Osteocyte (in vitro differentiated cells): ENCODE data around the gene NXPH1. TPM values are rescaled to one million over a fixed set of nuclear protein-coding genes. Genes with fewer than 3 reads are reported as not detected.
A peak's percentile ranks its signal among the peaks of the same experiment; 100 is the strongest.

Experiments used
- DNase-seq: peaks from one replicate; pipeline ENCODE4 v3.0.0; 2021; ENCODE audit warnings: mixed read lengths; ENCODE audit not compliant: unreplicated experiment; ENCODE audit errors: extremely low spot score
- H3K27ac Mint-ChIP-seq: one replicate; pipeline ENCODE4 v1.8.0; 2021; ENCODE audit warnings: mild to moderate bottlenecking, mixed read lengths; ENCODE audit not compliant: unreplicated experiment
- H3K27me3 Mint-ChIP-seq: one replicate; pipeline ENCODE4 v1.8.0; 2021; ENCODE audit warnings: mixed read lengths; ENCODE audit not compliant: unreplicated experiment
- H3K36me3 Mint-ChIP-seq: one replicate; pipeline ENCODE4 v1.8.0; 2021; ENCODE audit warnings: mixed read lengths; ENCODE audit not compliant: unreplicated experiment
- H3K4me1 Mint-ChIP-seq: one replicate; pipeline ENCODE4 v1.8.0; 2021; ENCODE audit warnings: mixed read lengths; ENCODE audit not compliant: unreplicated experiment
- H3K4me3 Mint-ChIP-seq: one replicate; pipeline ENCODE4 v1.8.0; 2021; ENCODE audit warnings: mild to moderate bottlenecking, moderate library complexity, mixed read lengths; ENCODE audit not compliant: unreplicated experiment
- H3K9me3 Mint-ChIP-seq: one replicate; pipeline ENCODE4 v1.8.0; 2021; ENCODE audit warnings: mixed read lengths; ENCODE audit not compliant: unreplicated experiment
- long read RNA-seq: library from polyadenylated mRNA; unstranded; transcript quantifications from one replicate; pipeline ENCODE4 v2.0.0, GENCODE V29; 2021
- total RNA-seq: library from RNA; stranded (reverse); gene quantifications from 2 replicates; pipeline ENCODE4 v1.2.1, GENCODE V29; 2021
- TF ChIP-seq, protein P1 (sequence below): fragments of 200-600 bp; sonication (generic); IDR thresholded peaks from 2 replicates; pipeline ENCODE4 v1.5.0; 2021; ENCODE audit warnings: antibody characterized with exemption, mild to moderate bottlenecking, moderate library complexity

Gene NXPH1
- not detected in 2 replicates for total RNA-seq
- long read RNA-seq: 0 reads

GRCh38 chr7:8433477-8434289 is at the start of gene NXPH1:
NXPH1 (plus strand) TSS chr7:8433609.
- TF ChIP-seq, protein P1, sequence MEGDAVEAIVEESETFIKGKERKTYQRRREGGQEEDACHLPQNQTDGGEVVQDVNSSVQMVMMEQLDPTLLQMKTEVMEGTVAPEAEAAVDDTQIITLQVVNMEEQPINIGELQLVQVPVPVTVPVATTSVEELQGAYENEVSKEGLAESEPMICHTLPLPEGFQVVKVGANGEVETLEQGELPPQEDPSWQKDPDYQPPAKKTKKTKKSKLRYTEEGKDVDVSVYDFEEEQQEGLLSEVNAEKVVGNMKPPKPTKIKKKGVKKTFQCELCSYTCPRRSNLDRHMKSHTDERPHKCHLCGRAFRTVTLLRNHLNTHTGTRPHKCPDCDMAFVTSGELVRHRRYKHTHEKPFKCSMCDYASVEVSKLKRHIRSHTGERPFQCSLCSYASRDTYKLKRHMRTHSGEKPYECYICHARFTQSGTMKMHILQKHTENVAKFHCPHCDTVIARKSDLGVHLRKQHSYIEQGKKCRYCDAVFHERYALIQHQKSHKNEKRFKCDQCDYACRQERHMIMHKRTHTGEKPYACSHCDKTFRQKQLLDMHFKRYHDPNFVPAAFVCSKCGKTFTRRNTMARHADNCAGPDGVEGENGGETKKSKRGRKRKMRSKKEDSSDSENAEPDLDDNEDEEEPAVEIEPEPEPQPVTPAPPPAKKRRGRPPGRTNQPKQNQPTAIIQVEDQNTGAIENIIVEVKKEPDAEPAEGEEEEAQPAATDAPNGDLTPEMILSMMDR: peak; percentile 14
- no peaks in the 10 kb centered on the region for H3K36me3 Mint-ChIP-seq
- H3K9me3 Mint-ChIP-seq: no peaks in the 10 kb centered on the region
- H3K27ac Mint-ChIP-seq: no peak within 1 kb of the TSS
- H3K4me3 Mint-ChIP-seq: no peak within 1 kb of the TSS
- peaks cover 14% of the 10 kb centered on the region for H3K4me1 Mint-ChIP-seq
- peak; percentile 83 for DNase-seq
- peaks cover 73% of the 10 kb centered on the region for H3K27me3 Mint-ChIP-seq

GRCh38 chr7:8384901-8385300 is 48.5 kb upstream of the NXPH1 start:
- Mint-ChIP-seq H3K27me3 (peaks cover 4% of the 10 kb centered on the region), H3K4me3 (no peak overlapping the region), H3K9me3 (no peaks in the 10 kb centered on the region), H3K36me3 (no peaks in the 10 kb centered on the region), H3K4me1 (no peaks in the 10 kb centered on the region), H3K27ac (no peak overlapping the region)
- TF ChIP-seq, protein P1: no peak
- DNase-seq: no peak

DNA sequence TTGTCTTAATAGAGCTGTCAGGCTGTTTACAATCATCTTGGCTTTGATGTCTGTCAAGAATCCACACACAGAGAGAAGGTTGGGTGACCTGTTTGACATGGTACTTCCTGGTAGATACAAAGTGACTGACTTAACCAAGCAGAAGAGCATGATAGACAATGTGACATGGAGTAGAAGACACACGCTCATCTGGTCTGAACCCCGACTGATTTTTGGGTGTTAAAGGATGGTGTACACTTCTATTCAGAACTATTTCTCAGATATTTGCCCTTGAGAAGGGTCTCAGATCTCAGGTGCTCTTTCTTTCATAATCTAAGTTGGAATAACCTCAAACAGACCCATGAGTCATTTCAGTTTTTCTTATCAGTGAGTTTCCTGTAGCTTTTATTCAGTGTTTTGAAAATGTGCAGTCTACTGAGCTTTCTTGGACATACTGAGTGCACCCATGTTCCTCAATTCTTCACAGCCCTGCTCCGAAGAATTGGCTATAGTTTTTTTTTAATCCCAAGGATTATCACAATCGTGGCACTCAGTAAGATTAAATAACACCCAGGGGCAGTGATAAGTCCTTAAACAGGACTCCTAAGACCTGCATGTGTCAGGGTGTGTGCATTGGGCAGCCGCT is 46.4 kb upstream of the NXPH1 start:
- Mint-ChIP-seq H3K4me1 (no peaks in the 10 kb centered on the region), H3K27ac (no peak overlapping the region), H3K36me3 (no peaks in the 10 kb centered on the region), H3K27me3 (peaks cover 4% of the 10 kb centered on the region), H3K4me3 (no peak overlapping the region), H3K9me3 (no peaks in the 10 kb centered on the region)
- TF ChIP-seq, protein P1: no peak
- DNase-seq: no peak

DNA sequence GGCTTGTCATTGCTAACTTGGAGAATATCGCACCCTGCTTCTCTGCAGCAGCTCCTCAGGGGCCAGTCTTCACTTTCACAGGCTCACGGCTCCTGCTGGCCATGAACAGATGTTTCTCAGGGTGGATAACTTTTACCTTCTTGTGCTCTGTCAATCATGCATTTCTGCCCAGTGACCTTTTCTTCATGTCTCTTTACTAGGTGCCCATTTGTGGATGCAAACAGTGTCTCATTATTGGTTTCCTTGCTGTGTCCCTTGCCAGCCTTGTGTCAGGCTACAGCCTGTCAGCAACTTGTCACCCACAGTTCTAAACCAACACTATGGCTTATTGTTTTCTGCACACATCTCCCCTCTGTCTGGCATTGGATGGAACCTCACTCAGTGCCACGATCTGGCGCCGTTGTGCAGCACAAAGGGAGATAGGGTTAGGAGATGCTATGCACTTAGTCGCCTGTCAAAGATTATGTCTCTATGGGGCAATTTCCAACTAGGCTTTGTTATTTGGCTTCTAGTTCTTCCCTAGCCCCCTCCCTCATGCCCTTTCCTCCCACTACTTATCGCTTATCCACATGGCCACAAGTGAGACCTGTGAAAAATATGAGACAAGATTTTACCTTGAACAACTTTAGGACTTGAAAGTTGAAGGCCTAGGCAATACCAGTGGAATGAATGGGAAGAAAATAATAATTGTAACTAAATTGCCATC is 45.7 kb upstream of the NXPH1 start:
- Mint-ChIP-seq H3K36me3 (no peaks in the 10 kb centered on the region), H3K4me1 (no peaks in the 10 kb centered on the region), H3K4me3 (no peak overlapping the region), H3K27me3 (peaks cover 4% of the 10 kb centered on the region), H3K9me3 (no peaks in the 10 kb centered on the region), H3K27ac (no peak overlapping the region)
- DNase-seq: no peak
- TF ChIP-seq, protein P1: no peak

DNA sequence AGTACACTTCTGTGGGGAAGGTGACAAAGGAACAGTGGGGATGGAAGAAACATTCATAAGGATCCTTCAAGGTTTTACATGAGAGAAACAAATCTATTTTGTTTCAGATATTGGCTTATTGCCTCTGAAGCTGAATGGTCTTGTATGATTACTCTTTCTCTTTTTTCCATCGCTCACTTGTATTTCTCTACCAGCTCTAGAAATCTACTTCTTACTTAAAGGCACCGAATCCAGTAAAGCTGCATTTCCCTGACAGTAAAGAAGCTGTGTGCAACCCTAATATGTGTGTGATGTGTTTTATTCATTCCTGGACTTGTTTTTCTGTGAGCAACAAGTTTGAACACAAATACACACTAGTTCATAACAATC is 45.2 kb upstream of the NXPH1 start:
- Mint-ChIP-seq H3K9me3 (no peaks in the 10 kb centered on the region), H3K4me1 (no peaks in the 10 kb centered on the region), H3K36me3 (no peaks in the 10 kb centered on the region), H3K27me3 (peaks cover 4% of the 10 kb centered on the region), H3K27ac (no peak overlapping the region), H3K4me3 (no peak overlapping the region)
- DNase-seq: no peak
- TF ChIP-seq, protein P1: no peak
